Upper lobe of left lung (tissue), 6 donors: ENCODE data around the gene SNAI3. TPM values are rescaled to one million over a fixed set of nuclear protein-coding genes. Genes with fewer than 3 reads are reported as not detected.

Experiments used
- ATAC-seq, 2 donors: fragments of 200-7000 bp; cut with Tn5 transposase; one replicate each; pipeline ENCODE4 v1.9.1; 2022; ENCODE audit warnings: mild to moderate bottlenecking in 2 of 2, moderate library complexity in 2 of 2; ENCODE audit not compliant: low FRiP score in 2 of 2
- DNase-seq, 2 donors: peaks; one replicate each; pipeline ENCODE4 v3.0.0-alpha.2; 2019 to 2020
- H3K27ac ChIP-seq, 4 donors: fragments of 200-600 bp; sonication (generic); one replicate each; pipeline ENCODE4 v1.5.1; 2016 to 2019
- H3K27me3 ChIP-seq, 4 donors: fragments of 200-600 bp; sonication (generic); one replicate each; pipeline ENCODE4 v1.5.1; 2017 to 2019
- H3K36me3 ChIP-seq, 4 donors: fragments of 200-600 bp; sonication (generic); one replicate each; pipeline ENCODE4 v1.5.1; 2016 to 2019
- H3K4me1 ChIP-seq, 4 donors: fragments of 200-600 bp; sonication (generic); one replicate each; pipeline ENCODE4 v1.5.1; 2018 to 2019
- H3K4me3 ChIP-seq, 4 donors: fragments of 200-600 bp; sonication (generic); one replicate each; pipeline ENCODE4 v1.5.1; 2017 to 2019; ENCODE audit warnings: mild to moderate bottlenecking in 2 of 4, moderate library complexity in 1 of 4
- H3K9me3 ChIP-seq, 4 donors: fragments of 200-600 bp; sonication (generic); one replicate each; pipeline ENCODE4 v1.5.1; 2018 to 2019
- CTCF ChIP-seq, 6 experiments: fragments of 450-650 bp in 4 of 6; fragments of 200-600 bp in 2 of 6; sonication (generic) in 2 of 6; IDR thresholded peaks; one replicate each; pipeline ENCODE4 v1.5.1; 2016 to 2019; ENCODE audit warnings: antibody characterized with exemption in 6 of 6
- EP300 ChIP-seq, 4 donors: sonication (generic); formaldehyde crosslinking; IDR thresholded peaks; one replicate each; pipeline ENCODE4 v1.5.1; 2017; ENCODE audit warnings: antibody characterized with exemption in 4 of 4, control low read depth in 2 of 4
- POLR2A ChIP-seq, 4 donors: fragments of 450-650 bp; IDR thresholded peaks; one replicate each; pipeline ENCODE4 v1.5.1; 2016 to 2017; ENCODE audit warnings: antibody characterized with exemption in 4 of 4, mild to moderate bottlenecking in 2 of 4
- POLR2AphosphoS5 ChIP-seq, 2 donors: sonication (generic); formaldehyde crosslinking; IDR thresholded peaks; one replicate each; pipeline ENCODE4 v1.5.1; 2017; ENCODE audit warnings: antibody characterized with exemption in 2 of 2
- WGBS, 2 donors: methylation state at CpG; one replicate each; pipeline ENCODE4 v1.1.5; 2017 to 2018; 5-methylcytosine and 5-hydroxymethylcytosine counted together
- total RNA-seq, 6 donors: library from RNA; depleted of rRNA in 4 of 6; stranded (reverse); fragments of >200 nt in 4 of 6; gene quantifications; one replicate each; pipeline versions ENCODE4 v1.1.0 to v1.2.1, GENCODE V29; 2016 to 2021
- donor health status: DM: no; HTN: no; CAD: no; lungs with moderate emphysema.
- donor health status: DM: no; HTN: yes; CAD: no; lungs with severe emphysema.

Gene SNAI3
- total RNA-seq, 6 donors from 2014 or later: 0.78 to 8.1 (median 7.0) TPM; not detected in 1

GRCh38 chr16:88713054-88713453 is 26.7 kb upstream of the SNAI3 start:
- no peaks in the 10 kb centered on the region for H3K27me3 ChIP-seq
- no peak overlapping the region for H3K4me3 ChIP-seq
- 68 to 81% methylated on average over 3 to 5 of the region's 15 CpGs for WGBS, 2 donors
- H3K27ac ChIP-seq: no peak overlapping the region
- TF ChIP-seq POLR2A (IDR thresholded peaks at IDR 0.05) (no peak), EP300 (IDR thresholded peaks at IDR 0.05) (no peak), POLR2AphosphoS5 (IDR thresholded peaks at IDR 0.05) (no peak)
- DNase-seq: no peak
- H3K4me1 ChIP-seq: no peaks in the 10 kb centered on the region
- H3K36me3 ChIP-seq: peaks cover 23 to 57% (median 51%) of the 10 kb centered on the region in 4 donors
- no peak for ATAC-seq
- no peaks in the 10 kb centered on the region for H3K9me3 ChIP-seq

GRCh38 chr16:88712362-88712979 is 26.2 kb upstream of the SNAI3 start:
- DNase-seq (peak in 1 of 2 donors; percentile 73), ATAC-seq (no peak)
- TF ChIP-seq POLR2AphosphoS5 (IDR thresholded peaks at IDR 0.05) (no peak), CTCF (IDR thresholded peaks at IDR 0.05) (no peak), EP300 (IDR thresholded peaks at IDR 0.05) (no peak), POLR2A (IDR thresholded peaks at IDR 0.05) (no peak)
- H3K27ac ChIP-seq: no peak overlapping the region
- H3K4me1 ChIP-seq: peaks cover 0 to 3% (median 2%) of the 10 kb centered on the region in 4 donors
- WGBS, 2 donors: 80% methylated on average over 17 of the region's 25 CpGs; no CpG with 5 or more reads in 1 of the 2 donors
- H3K36me3 ChIP-seq: peaks cover 23 to 51% (median 46%) of the 10 kb centered on the region in 4 donors
- no peaks in the 10 kb centered on the region for H3K27me3 ChIP-seq
- no peak overlapping the region for H3K4me3 ChIP-seq
- no peaks in the 10 kb centered on the region for H3K9me3 ChIP-seq

GRCh38 chr16:88711750-88712340 is 25.5 kb upstream of the SNAI3 start:
- Histone ChIP-seq H3K27me3 (no peaks in the 10 kb centered on the region), H3K36me3 (peaks cover 19 to 45% (median 39%) of the 10 kb centered on the region in 4 donors), H3K9me3 (no peaks in the 10 kb centered on the region), H3K27ac (no peak overlapping the region), H3K4me3 (no peak overlapping the region), H3K4me1 (peaks cover 5 to 9% (median 9%) of the 10 kb centered on the region in 4 donors)
- TF ChIP-seq EP300 (IDR thresholded peaks at IDR 0.05): no peak
- TF ChIP-seq POLR2A (IDR thresholded peaks at IDR 0.05): no peak
- no peak for TF ChIP-seq CTCF (IDR thresholded peaks at IDR 0.05)
- no peak for TF ChIP-seq POLR2AphosphoS5 (IDR thresholded peaks at IDR 0.05)
- DNase-seq (peak in 1 of 2 donors; percentile 69), ATAC-seq (no peak)
- 75 to 87% methylated on average over 15 to 18 of the region's 18 CpGs for WGBS, 2 donors

- H3K27me3 ChIP-seq: no peaks in the 10 kb centered on the region
- 82 to 84% methylated on average over 15 of the region's 16 CpGs for WGBS, 2 donors
- no peaks in the 10 kb centered on the region for H3K9me3 ChIP-seq
- no peak overlapping the region for H3K4me3 ChIP-seq
- ATAC-seq (no peak), DNase-seq (peak in 1 of 2 donors; percentile 70)
- H3K36me3 ChIP-seq: peaks cover 6 to 32% (median 26%) of the 10 kb centered on the region in 4 donors
- peaks cover 8 to 16% (median 11%) of the 10 kb centered on the region in 4 donors for H3K4me1 ChIP-seq
- no peak overlapping the region for H3K27ac ChIP-seq
- TF ChIP-seq CTCF (IDR thresholded peaks at IDR 0.05) (no peak), EP300 (IDR thresholded peaks at IDR 0.05) (no peak), POLR2A (IDR thresholded peaks at IDR 0.05) (no peak), POLR2AphosphoS5 (IDR thresholded peaks at IDR 0.05) (no peak)
Measured at GRCh38 chr16:88710556-88710955, 24.2 kb upstream of the SNAI3 start.

- peaks cover 39 to 49% (median 44%) of the 10 kb centered on the region in 4 donors for H3K4me1 ChIP-seq
- H3K27me3 ChIP-seq: no peaks in the 10 kb centered on the region
- H3K9me3 ChIP-seq: no peaks in the 10 kb centered on the region
- peak overlapping the region; percentile 87 to 99 (median 98) for H3K4me3 ChIP-seq
- H3K27ac ChIP-seq: peak overlapping the region in 3 of 4 donors; percentile 87 to 96 (median 91)
- ATAC-seq (no peak), DNase-seq (no peak)
- TF ChIP-seq EP300 (IDR thresholded peaks at IDR 0.05): no peak
- TF ChIP-seq POLR2A (IDR thresholded peaks at IDR 0.05): no peak
- no peak for TF ChIP-seq CTCF (IDR thresholded peaks at IDR 0.05)
- TF ChIP-seq POLR2AphosphoS5 (IDR thresholded peaks at IDR 0.05): no peak
- H3K36me3 ChIP-seq: peaks cover 0 to 7% (median 4%) of the 10 kb centered on the region in 4 donors
- 32 to 35% methylated on average over 17 of the region's 17 CpGs for WGBS, 2 donors
Measured at GRCh38 chr16:88706965-88707826, 20.9 kb upstream of the SNAI3 start.
